ENCODE measurements around the gene DEPP1.

DEPP1 gene

DNA sequence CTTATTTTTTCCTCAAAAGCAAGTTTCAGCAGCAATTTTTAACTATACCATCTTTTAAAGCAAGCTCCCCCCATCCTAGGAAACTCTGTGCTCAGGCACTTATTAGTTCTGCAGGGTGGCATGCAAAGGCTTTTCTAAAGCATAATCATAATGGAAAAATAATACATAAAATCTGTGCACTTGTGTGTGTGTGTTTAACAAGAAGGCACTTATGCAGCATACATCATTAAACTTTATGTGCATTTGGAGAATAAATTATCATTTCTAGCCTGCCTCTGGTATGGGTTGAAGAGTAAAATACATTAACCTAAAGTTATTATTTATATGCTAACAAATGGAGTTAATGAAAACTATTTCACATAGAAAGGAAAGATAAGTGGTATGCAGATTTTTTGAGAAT lies 24.6 kb downstream of the DEPP1 start:
- peaks cover 12 to 16% of the 10 kb centered on the region in 2 donors for H3K4me1 ChIP-seq (ENCODE audit: control insufficient read depth in 2 of 2, insufficient read depth in 2 of 2, low read length in 2 of 2)
- H3K36me3 ChIP-seq (ENCODE audit: control insufficient read depth in 2 of 2, insufficient read depth in 2 of 2, low read length in 2 of 2) = peaks cover 3 to 4% of the 10 kb centered on the region in 2 donors
- no peaks in the 10 kb centered on the region for H3K9me3 ChIP-seq (ENCODE audit: control insufficient read depth in 2 of 2, low read length in 2 of 2)
- H3K9ac ChIP-seq (ENCODE audit: low read depth in 1 of 2, low read length in 2 of 2) = no peak overlapping the region
- no peaks in the 10 kb centered on the region for H3K27me3 ChIP-seq (ENCODE audit: control insufficient read depth in 2 of 2, insufficient read depth in 2 of 2, low read length in 2 of 2)
- no peak overlapping the region for H3K4me3 ChIP-seq (ENCODE audit: low read length in 2 of 2)
- no peak overlapping the region for H3K27ac ChIP-seq (ENCODE audit: low read depth in 2 of 2, low read length in 2 of 2)

- Histone ChIP-seq H3K4me3 (ENCODE audit: low read length in 2 of 2) (no peak overlapping the region), H3K9ac (ENCODE audit: low read depth in 1 of 2, low read length in 2 of 2) (no peak overlapping the region), H3K9me3 (ENCODE audit: control insufficient read depth in 2 of 2, low read length in 2 of 2) (no peaks in the 10 kb centered on the region), H3K4me1 (ENCODE audit: control insufficient read depth in 2 of 2, insufficient read depth in 2 of 2, low read length in 2 of 2) (peaks cover 4 to 9% of the 10 kb centered on the region in 2 donors), H3K27ac (ENCODE audit: low read depth in 2 of 2, low read length in 2 of 2) (no peak overlapping the region), H3K36me3 (ENCODE audit: control insufficient read depth in 2 of 2, insufficient read depth in 2 of 2, low read length in 2 of 2) (peaks cover 3 to 4% of the 10 kb centered on the region in 2 donors), H3K27me3 (ENCODE audit: control insufficient read depth in 2 of 2, insufficient read depth in 2 of 2, low read length in 2 of 2) (no peaks in the 10 kb centered on the region)
Measured at GRCh38 chr10:44952779-44953231, 25.8 kb downstream of the DEPP1 start.

DNA sequence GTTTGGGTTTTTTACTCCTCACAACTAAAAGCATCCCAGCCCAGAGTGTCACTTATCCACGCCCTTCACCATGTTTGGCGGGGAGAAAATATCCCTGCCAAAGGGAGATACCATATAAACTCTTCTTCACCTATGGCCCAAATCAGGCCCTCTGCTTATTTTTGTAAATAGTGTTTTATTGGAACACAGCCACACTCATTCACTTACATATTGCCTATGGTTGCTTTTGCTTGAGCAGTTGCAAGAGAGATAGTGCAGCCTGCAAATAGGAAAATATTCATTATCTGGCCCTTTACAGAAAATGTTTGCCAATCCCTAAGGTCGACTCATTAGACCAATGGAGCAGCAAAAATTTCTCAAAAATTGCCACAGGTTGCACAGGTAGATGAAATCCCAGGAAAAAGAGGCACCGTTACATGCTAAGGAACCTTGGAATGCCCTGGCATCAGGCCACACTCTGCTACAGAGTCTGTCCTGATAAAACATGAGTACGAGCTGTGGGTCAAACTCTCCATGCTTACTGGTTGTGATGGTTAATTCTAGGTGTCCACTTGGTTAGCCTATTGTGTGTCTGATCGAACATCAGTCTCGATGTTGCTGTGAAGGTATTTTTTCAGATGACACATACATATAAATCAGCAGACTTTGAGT lies 26.9 kb downstream of the DEPP1 start:
- Histone ChIP-seq H3K27me3 (ENCODE audit: control insufficient read depth in 2 of 2, insufficient read depth in 2 of 2, low read length in 2 of 2) (no peaks in the 10 kb centered on the region), H3K9me3 (ENCODE audit: control insufficient read depth in 2 of 2, low read length in 2 of 2) (no peaks in the 10 kb centered on the region), H3K36me3 (ENCODE audit: control insufficient read depth in 2 of 2, insufficient read depth in 2 of 2, low read length in 2 of 2) (peaks cover 1 to 4% of the 10 kb centered on the region in 2 donors), H3K27ac (ENCODE audit: low read depth in 2 of 2, low read length in 2 of 2) (no peak overlapping the region), H3K4me3 (ENCODE audit: low read length in 2 of 2) (no peak overlapping the region), H3K4me1 (ENCODE audit: control insufficient read depth in 2 of 2, insufficient read depth in 2 of 2, low read length in 2 of 2) (peaks cover 3 to 9% of the 10 kb centered on the region in 2 donors), H3K9ac (ENCODE audit: low read depth in 1 of 2, low read length in 2 of 2) (no peak overlapping the region)

DNA sequence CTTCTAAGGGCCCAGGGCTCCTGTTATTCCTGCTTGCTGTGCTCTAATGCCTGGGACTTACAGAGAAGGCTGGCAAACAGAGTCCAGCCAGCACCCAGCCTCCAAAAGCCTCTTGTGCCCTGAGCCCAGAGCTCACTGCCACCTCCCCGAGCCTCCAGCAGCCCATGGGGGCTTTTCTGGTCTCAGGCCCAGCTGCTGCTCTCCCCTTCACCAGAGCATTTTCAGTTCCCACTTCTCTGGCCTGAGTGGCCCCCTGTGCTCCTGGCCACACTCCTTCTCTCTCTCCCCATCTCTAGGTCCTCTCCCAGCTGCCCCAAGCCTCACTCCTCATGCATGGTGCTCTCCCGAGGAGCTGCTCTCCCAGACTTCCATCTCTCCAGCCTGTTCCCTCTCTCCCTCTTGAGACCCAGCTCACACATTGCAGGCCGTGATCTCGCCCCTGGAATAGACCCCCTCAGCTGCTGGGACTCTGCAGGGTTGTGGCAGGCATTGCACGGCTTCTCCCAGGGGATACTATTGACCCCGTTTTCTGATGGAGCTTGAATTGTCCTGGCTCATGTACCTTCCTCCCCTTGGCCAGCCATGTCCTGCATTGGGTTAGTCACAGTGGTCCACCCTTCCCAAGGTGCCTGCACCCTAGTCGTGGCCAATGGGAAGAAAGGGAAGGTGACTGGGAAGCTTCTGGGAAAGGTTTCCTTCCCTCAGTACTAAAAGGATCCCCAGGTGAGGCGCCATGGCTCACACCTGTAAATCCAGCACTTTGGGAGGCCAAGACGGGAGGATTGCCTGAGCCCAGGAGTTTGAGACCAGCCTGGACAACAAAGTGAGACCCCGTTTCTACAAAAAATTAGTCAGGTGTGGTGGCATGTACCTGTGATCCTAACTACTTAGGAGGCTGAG lies 28.0 kb downstream of the DEPP1 start:
- Histone ChIP-seq H3K36me3 (ENCODE audit: control insufficient read depth in 2 of 2, insufficient read depth in 2 of 2, low read length in 2 of 2) (peaks cover 0 to 4% of the 10 kb centered on the region in 2 donors), H3K4me3 (ENCODE audit: low read length in 2 of 2) (no peak overlapping the region), H3K9me3 (ENCODE audit: control insufficient read depth in 2 of 2, low read length in 2 of 2) (no peaks in the 10 kb centered on the region), H3K4me1 (ENCODE audit: control insufficient read depth in 2 of 2, insufficient read depth in 2 of 2, low read length in 2 of 2) (peaks cover 3 to 9% of the 10 kb centered on the region in 2 donors), H3K27me3 (ENCODE audit: control insufficient read depth in 2 of 2, insufficient read depth in 2 of 2, low read length in 2 of 2) (no peaks in the 10 kb centered on the region), H3K9ac (ENCODE audit: low read depth in 1 of 2, low read length in 2 of 2) (peak overlapping the region in 1 of 2 donors; percentile 27), H3K27ac (ENCODE audit: low read depth in 2 of 2, low read length in 2 of 2) (no peak overlapping the region)

GRCh38 chr10:44949915-44950314 lies 28.7 kb downstream of the DEPP1 start:
- Histone ChIP-seq H3K27me3 (ENCODE audit: control insufficient read depth in 2 of 2, insufficient read depth in 2 of 2, low read length in 2 of 2) (no peaks in the 10 kb centered on the region), H3K9me3 (ENCODE audit: control insufficient read depth in 2 of 2, low read length in 2 of 2) (no peaks in the 10 kb centered on the region), H3K27ac (ENCODE audit: low read depth in 2 of 2, low read length in 2 of 2) (no peak overlapping the region), H3K4me3 (ENCODE audit: low read length in 2 of 2) (no peak overlapping the region), H3K4me1 (ENCODE audit: control insufficient read depth in 2 of 2, insufficient read depth in 2 of 2, low read length in 2 of 2) (peaks cover 3 to 9% of the 10 kb centered on the region in 2 donors), H3K9ac (ENCODE audit: low read depth in 1 of 2, low read length in 2 of 2) (peak overlapping the region in 1 of 2 donors; percentile 27), H3K36me3 (ENCODE audit: control insufficient read depth in 2 of 2, insufficient read depth in 2 of 2, low read length in 2 of 2) (peaks cover 0 to 4% of the 10 kb centered on the region in 2 donors)

GRCh38 chr10:44949127-44949802 lies 29.3 kb downstream of the DEPP1 start:
- Histone ChIP-seq H3K4me1 (ENCODE audit: control insufficient read depth in 2 of 2, insufficient read depth in 2 of 2, low read length in 2 of 2) (peaks cover 3 to 9% of the 10 kb centered on the region in 2 donors), H3K27me3 (ENCODE audit: control insufficient read depth in 2 of 2, insufficient read depth in 2 of 2, low read length in 2 of 2) (no peaks in the 10 kb centered on the region), H3K27ac (ENCODE audit: low read depth in 2 of 2, low read length in 2 of 2) (no peak overlapping the region), H3K36me3 (ENCODE audit: control insufficient read depth in 2 of 2, insufficient read depth in 2 of 2, low read length in 2 of 2) (peaks cover 0 to 4% of the 10 kb centered on the region in 2 donors), H3K9me3 (ENCODE audit: control insufficient read depth in 2 of 2, low read length in 2 of 2) (no peaks in the 10 kb centered on the region), H3K4me3 (ENCODE audit: low read length in 2 of 2) (no peak overlapping the region), H3K9ac (ENCODE audit: low read depth in 1 of 2, low read length in 2 of 2) (no peak overlapping the region)

- Histone ChIP-seq H3K4me3 (ENCODE audit: low read length in 2 of 2) (no peak overlapping the region), H3K27me3 (ENCODE audit: control insufficient read depth in 2 of 2, insufficient read depth in 2 of 2, low read length in 2 of 2) (no peaks in the 10 kb centered on the region), H3K36me3 (ENCODE audit: control insufficient read depth in 2 of 2, insufficient read depth in 2 of 2, low read length in 2 of 2) (no peaks in the 10 kb centered on the region), H3K4me1 (ENCODE audit: control insufficient read depth in 2 of 2, insufficient read depth in 2 of 2, low read length in 2 of 2) (peaks cover 3 to 9% of the 10 kb centered on the region in 2 donors), H3K9me3 (ENCODE audit: control insufficient read depth in 2 of 2, low read length in 2 of 2) (no peaks in the 10 kb centered on the region), H3K9ac (ENCODE audit: low read depth in 1 of 2, low read length in 2 of 2) (no peak overlapping the region), H3K27ac (ENCODE audit: low read depth in 2 of 2, low read length in 2 of 2) (peak overlapping the region in 1 of 2 donors; percentile 10)
Measured at GRCh38 chr10:44948642-44949041, 30.0 kb downstream of the DEPP1 start.

DNA sequence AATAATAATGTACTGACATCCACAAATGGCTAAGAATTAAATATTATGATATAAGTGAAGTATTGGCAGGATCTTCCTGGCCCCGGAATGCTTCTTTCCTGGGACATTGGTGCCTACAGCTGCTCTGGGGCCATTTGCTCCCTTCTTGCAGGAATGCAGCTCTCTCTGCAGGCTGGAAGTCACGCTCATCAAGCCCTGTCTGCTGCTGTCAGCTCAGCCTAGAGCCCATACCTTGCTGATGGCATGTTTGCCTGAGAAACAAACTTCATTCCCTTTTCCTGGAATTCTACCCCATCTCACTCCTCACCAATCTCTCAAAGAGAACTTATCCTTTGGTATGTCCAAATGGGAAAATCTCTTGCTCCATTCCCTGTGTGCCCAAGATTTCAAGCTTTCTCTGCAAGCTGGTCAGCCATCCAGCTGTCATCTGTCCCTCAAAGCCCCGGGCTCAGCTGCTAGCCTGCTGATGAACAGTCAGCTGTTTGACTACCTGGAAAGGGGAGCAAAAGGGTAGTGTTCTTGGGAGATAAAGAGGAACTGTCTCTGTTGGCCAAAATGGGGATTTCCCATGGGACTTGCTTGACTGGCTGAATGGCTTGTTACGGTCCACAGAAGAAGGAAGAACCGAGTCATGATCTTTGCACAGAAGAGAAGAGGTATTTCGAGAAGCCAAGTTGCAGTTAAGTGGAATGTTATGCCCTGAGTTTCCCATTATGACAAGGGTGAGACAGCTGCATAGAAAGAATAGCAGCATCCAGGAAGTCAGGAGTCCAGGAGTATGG lies 31.0 kb downstream of the DEPP1 start:
- Histone ChIP-seq H3K27me3 (ENCODE audit: control insufficient read depth in 2 of 2, insufficient read depth in 2 of 2, low read length in 2 of 2) (no peaks in the 10 kb centered on the region), H3K36me3 (ENCODE audit: control insufficient read depth in 2 of 2, insufficient read depth in 2 of 2, low read length in 2 of 2) (no peaks in the 10 kb centered on the region), H3K4me1 (ENCODE audit: control insufficient read depth in 2 of 2, insufficient read depth in 2 of 2, low read length in 2 of 2) (peaks cover 3 to 9% of the 10 kb centered on the region in 2 donors), H3K27ac (ENCODE audit: low read depth in 2 of 2, low read length in 2 of 2) (peak overlapping the region in 1 of 2 donors; percentile 35), H3K9me3 (ENCODE audit: control insufficient read depth in 2 of 2, low read length in 2 of 2) (no peaks in the 10 kb centered on the region), H3K4me3 (ENCODE audit: low read length in 2 of 2) (no peak overlapping the region), H3K9ac (ENCODE audit: low read depth in 1 of 2, low read length in 2 of 2) (no peak overlapping the region)

DNA sequence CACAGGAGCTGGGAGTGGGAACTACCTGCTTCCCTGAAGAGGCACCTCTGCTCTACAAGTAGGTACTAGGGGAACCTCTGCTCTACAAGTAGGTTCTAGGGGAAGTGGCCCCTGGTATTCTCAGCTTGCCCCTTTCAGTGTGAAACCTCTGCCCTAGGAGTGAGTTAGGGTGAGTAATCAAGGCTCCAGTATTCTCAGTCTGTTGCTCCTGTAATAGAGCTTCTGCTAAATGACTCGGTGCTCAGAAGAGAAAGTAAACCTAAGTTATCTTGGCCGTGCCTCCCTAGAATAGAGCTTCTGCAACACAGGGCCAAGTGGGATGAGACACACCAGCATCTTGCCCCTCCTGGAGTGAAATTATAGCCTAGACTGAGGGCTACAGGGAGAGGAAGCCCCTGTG lies 32.4 kb downstream of the DEPP1 start:
- no peak overlapping the region for H3K4me3 ChIP-seq (ENCODE audit: low read length in 2 of 2)
- H3K9ac ChIP-seq (ENCODE audit: low read depth in 1 of 2, low read length in 2 of 2) = no peak overlapping the region
- no peak overlapping the region for H3K27ac ChIP-seq (ENCODE audit: low read depth in 2 of 2, low read length in 2 of 2)
- H3K27me3 ChIP-seq (ENCODE audit: control insufficient read depth in 2 of 2, insufficient read depth in 2 of 2, low read length in 2 of 2) = no peaks in the 10 kb centered on the region
- no peaks in the 10 kb centered on the region for H3K36me3 ChIP-seq (ENCODE audit: control insufficient read depth in 2 of 2, insufficient read depth in 2 of 2, low read length in 2 of 2)
- no peaks in the 10 kb centered on the region for H3K9me3 ChIP-seq (ENCODE audit: control insufficient read depth in 2 of 2, low read length in 2 of 2)
- H3K4me1 ChIP-seq (ENCODE audit: control insufficient read depth in 2 of 2, insufficient read depth in 2 of 2, low read length in 2 of 2) = peaks cover 3 to 9% of the 10 kb centered on the region in 2 donors
